Panc1 (cell line): ENCODE measurements around the gene GALNT16.

Source experiments
- TCF7L2 ChIP-seq: IDR thresholded peaks from 2 replicates; pipeline ENCODE4 v1.6.1; 2011; ENCODE audit warnings: mild to moderate bottlenecking, low read depth, low read length, inconsistent platforms
- TF ChIP-seq, protein P1 (sequence below): fragments of 450-650 bp; IDR thresholded peaks from 2 replicates; pipeline ENCODE4 v1.5.1; 2017; ENCODE audit warnings: mild to moderate bottlenecking
- TF ChIP-seq, protein P2 (sequence below), 2 experiments: IDR thresholded peaks; 2 replicates each; pipeline ENCODE4 v1.6.1; 2011 to 2012; ENCODE audit warnings: low read depth in 2 of 2, control low read depth in 1 of 2, low read length in 1 of 2, mild to moderate bottlenecking in 1 of 2, moderate library complexity in 1 of 2; ENCODE audit not compliant: insufficient read depth in 1 of 2

DNA sequence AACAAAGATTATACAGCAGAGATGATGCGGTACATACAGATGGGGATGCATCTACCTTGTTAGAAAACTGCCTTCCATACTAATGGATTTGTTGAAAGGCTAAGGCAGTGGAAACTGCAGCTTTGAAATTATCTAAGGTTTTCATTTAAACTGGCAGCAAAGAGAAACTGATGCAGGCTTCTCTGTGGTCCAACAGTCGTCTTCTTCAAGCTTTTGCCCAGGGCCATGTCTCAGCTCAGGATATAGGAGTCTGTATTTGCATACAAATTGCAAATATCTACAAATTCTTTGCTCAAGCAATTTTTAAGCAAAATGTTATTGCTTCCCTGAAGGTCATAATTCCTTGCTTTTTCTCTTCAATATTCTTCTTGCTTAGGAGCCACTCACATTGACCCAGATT is 104.4 kb downstream of the GALNT16 start:
- TF ChIP-seq, protein P1, sequence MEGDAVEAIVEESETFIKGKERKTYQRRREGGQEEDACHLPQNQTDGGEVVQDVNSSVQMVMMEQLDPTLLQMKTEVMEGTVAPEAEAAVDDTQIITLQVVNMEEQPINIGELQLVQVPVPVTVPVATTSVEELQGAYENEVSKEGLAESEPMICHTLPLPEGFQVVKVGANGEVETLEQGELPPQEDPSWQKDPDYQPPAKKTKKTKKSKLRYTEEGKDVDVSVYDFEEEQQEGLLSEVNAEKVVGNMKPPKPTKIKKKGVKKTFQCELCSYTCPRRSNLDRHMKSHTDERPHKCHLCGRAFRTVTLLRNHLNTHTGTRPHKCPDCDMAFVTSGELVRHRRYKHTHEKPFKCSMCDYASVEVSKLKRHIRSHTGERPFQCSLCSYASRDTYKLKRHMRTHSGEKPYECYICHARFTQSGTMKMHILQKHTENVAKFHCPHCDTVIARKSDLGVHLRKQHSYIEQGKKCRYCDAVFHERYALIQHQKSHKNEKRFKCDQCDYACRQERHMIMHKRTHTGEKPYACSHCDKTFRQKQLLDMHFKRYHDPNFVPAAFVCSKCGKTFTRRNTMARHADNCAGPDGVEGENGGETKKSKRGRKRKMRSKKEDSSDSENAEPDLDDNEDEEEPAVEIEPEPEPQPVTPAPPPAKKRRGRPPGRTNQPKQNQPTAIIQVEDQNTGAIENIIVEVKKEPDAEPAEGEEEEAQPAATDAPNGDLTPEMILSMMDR, result no peak
- no peak for TF ChIP-seq TCF7L2
- TF ChIP-seq, protein P2, sequence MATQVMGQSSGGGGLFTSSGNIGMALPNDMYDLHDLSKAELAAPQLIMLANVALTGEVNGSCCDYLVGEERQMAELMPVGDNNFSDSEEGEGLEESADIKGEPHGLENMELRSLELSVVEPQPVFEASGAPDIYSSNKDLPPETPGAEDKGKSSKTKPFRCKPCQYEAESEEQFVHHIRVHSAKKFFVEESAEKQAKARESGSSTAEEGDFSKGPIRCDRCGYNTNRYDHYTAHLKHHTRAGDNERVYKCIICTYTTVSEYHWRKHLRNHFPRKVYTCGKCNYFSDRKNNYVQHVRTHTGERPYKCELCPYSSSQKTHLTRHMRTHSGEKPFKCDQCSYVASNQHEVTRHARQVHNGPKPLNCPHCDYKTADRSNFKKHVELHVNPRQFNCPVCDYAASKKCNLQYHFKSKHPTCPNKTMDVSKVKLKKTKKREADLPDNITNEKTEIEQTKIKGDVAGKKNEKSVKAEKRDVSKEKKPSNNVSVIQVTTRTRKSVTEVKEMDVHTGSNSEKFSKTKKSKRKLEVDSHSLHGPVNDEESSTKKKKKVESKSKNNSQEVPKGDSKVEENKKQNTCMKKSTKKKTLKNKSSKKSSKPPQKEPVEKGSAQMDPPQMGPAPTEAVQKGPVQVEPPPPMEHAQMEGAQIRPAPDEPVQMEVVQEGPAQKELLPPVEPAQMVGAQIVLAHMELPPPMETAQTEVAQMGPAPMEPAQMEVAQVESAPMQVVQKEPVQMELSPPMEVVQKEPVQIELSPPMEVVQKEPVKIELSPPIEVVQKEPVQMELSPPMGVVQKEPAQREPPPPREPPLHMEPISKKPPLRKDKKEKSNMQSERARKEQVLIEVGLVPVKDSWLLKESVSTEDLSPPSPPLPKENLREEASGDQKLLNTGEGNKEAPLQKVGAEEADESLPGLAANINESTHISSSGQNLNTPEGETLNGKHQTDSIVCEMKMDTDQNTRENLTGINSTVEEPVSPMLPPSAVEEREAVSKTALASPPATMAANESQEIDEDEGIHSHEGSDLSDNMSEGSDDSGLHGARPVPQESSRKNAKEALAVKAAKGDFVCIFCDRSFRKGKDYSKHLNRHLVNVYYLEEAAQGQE (IDR thresholded peaks at IDR 0.05; ENCODE audit: insufficient read depth in 1 of 2, low read depth in 2 of 2, low read length in 1 of 2), result no peak
